ENCODE data around the gene FCN1. TPM values are rescaled to one million over a fixed set of nuclear protein-coding genes. Genes with fewer than 3 reads are reported as not detected.

The FCN1 gene
- total RNA-seq (100 to 1,000 TPM in 1 of 5 experiments, 10 to 100 TPM in 1, 1 to 10 TPM in 2, not detected in 1; 7.7 to 561 (median 53.8) TPM), polyA plus RNA-seq (1 to 10 TPM; 2.1 to 3.2 TPM), total RNA-seq (not detected)

DNA sequence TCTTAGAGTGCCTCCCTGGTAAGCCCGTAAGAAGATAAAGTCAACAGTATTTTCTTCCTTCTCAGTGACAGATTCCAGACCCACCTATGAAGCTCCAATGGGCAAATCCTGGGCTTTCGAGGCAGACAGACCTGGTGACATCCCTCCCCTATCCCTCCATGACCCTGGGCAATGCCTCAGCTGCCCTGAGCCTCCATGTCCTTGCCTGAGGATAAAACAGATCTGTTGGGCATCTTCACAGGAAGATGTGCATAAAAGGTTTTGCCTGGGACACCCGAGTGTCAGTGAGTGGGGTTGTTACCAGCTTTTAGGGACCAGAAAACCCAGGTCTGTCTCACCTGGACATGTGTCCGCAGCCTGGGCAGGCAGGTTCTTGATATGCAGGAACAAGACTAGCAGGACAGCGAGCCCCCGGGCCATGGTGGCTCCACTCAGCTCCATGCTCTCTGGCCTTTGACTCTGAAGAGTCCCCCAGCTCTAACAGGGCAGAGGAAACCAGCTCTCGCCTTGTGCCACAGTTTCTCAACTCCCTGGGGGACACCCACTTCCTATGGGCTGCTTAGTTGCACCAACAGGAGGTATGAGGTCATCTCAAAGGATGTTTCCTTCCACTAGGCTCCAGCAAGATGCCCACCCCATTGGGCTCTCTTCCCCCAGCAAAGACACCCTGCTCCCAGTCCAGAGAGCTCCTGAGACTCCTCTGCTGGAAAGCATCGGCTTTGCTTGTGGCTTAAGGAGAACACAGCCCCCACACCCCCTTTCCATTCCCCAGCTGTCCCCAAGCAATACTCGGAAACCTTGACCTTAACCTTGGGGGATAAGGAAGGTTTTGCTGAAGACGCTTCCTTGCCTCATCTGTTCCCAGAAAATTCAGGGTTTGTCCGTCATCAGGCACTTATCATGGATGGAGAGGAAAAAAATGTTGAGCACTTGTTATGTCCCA lies at the start of gene FCN1:
Gene FCN1 (minus strand): TSS at position 482 of the 943 bp plus-strand sequence. CDS start 41 bp downstream, at position 441.
- H3K4me1 ChIP-seq (ENCODE audit: control insufficient read depth in 2 of 2, insufficient read depth in 2 of 2, low read length in 2 of 2): no peaks in the 10 kb centered on the region

DNA sequence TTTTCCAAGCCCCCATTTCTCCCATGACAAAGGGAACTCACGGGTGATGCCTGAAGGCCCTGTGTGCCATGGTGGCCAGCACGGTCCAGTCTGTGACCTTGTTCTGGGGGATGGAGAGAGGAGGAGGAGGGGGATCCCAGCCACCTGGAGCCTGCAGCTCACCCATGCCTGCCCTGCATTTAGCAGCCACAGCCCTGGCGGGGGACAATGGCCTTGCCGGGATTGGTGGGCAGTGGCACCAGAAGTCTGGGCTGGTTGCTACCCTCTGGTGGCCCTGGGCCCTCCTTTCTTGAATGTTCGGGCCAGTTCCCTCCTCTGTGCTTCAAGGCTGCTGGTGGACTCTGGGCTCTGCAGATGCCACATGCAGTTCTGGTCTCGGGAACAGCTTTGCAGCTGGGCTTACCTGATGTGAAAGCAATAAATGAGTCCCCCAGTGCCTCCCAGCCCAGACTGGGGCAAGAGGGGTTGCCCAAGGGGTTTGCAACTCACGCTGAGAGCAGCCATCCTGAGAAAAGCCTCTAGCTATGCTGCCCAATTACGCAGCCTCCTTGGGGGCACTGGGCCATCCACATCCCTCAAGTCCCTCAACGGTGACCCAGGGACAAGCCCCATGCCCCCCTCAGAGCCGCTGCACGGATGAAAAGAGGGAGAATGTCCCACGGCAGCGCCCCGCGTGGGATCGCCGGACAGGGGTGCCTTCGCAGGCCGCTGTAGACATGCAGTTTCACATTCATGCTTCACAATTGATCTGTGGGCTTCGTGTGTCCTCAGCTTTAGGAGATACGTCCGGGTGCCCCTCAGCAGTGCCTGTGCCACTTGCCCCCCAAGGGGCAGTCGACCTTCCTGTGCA lies 49.2 kb upstream of the FCN1 start:
- no peak overlapping the region for H3K27ac ChIP-seq (ENCODE audit: low read depth, low read length)
- Mint-ChIP-seq H3K4me3 (no peak overlapping the region), H3K27ac (no peak overlapping the region), H3K9me3 (peaks cover 0 to 3% (median 0%) of the 10 kb centered on the region in 11 donors), H3K36me3 (peaks cover 0 to 3% (median 0%) of the 10 kb centered on the region in 5 donors), H3K27me3 (peaks cover 0 to 37% (median 0%) of the 10 kb centered on the region in 5 donors), H3K4me1 (no peaks in the 10 kb centered on the region)
- no peaks in the 10 kb centered on the region for H3K4me1 ChIP-seq (ENCODE audit: control insufficient read depth in 2 of 2, insufficient read depth in 2 of 2, low read length in 2 of 2)
- H3K9me3 ChIP-seq (ENCODE audit: control insufficient read depth in 2 of 3, low read length in 3 of 3): no peaks in the 10 kb centered on the region
- ATAC-seq: no peak
- CTCF ChIA-PET: no interaction called here
- no peak for DNase-seq
- POLR2A ChIA-PET: no interaction called here
- no peak overlapping the region for H3K4me3 ChIP-seq (ENCODE audit: low read length)
- no peaks in the 10 kb centered on the region for H3K36me3 ChIP-seq (ENCODE audit: control insufficient read depth in 2 of 3, insufficient read depth in 3 of 3, low read length in 3 of 3)
- intact Hi-C loops (cut with micrococcal nuclease): no loop called here
- no peaks in the 10 kb centered on the region for H3K27me3 ChIP-seq (ENCODE audit: control insufficient read depth in 2 of 2, insufficient read depth in 2 of 2, low read length in 2 of 2)

More for the DNA sequence above, at the start of gene FCN1:
- DNase-seq (no peak), ATAC-seq (no peak)
- Mint-ChIP-seq H3K27me3 (peaks cover 0 to 11% (median 4%) of the 10 kb centered on the region in 5 donors), H3K27ac (no peak within 1 kb of the TSS), H3K9me3 (peaks cover 3 to 27% (median 6%) of the 10 kb centered on the region in 11 donors), H3K4me3 (no peak within 1 kb of the TSS), H3K36me3 (peaks cover 0 to 3% (median 0%) of the 10 kb centered on the region in 5 donors), H3K4me1 (peaks cover 0 to 3% (median 0%) of the 10 kb centered on the region in 7 donors)
- Histone ChIP-seq H3K36me3 (ENCODE audit: control insufficient read depth in 2 of 3, insufficient read depth in 3 of 3, low read length in 3 of 3) (no peaks in the 10 kb centered on the region), H3K9me3 (ENCODE audit: control insufficient read depth in 2 of 3, low read length in 3 of 3) (no peaks in the 10 kb centered on the region), H3K27ac (ENCODE audit: low read depth, low read length) (no peak within 1 kb of the TSS), H3K27me3 (ENCODE audit: control insufficient read depth in 2 of 2, insufficient read depth in 2 of 2, low read length in 2 of 2) (no peaks in the 10 kb centered on the region), H3K4me3 (ENCODE audit: low read length) (no peak within 1 kb of the TSS)
- ChIA-PET CTCF (no interaction called here), POLR2A (no interaction called here)
- intact Hi-C loops (cut with micrococcal nuclease): no loop called here

DNA sequence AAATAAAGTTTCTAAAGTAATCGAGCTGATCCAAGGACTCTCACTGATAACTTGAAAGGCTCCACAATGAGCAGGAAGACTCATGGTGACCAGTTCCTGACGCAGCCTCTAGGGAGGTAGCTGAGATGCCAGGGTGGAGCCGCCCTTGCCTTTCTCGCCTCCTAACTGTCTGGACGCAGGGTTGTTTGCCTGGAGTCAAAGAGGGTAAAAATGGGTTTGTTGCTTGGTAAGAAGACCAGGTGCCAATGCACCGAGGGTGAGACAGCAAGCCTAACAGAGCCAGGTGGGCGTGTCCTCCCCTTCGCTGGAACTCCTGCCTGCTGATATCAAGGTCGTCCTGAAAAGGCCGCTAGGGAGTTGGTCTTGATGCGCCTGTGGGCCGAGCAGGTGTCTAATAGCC lies 48.6 kb upstream of the FCN1 start:
- H3K9me3 ChIP-seq (ENCODE audit: control insufficient read depth in 2 of 3, low read length in 3 of 3): no peaks in the 10 kb centered on the region
- peaks cover 0 to 3% (median 0%) of the 10 kb centered on the region in 11 donors for H3K9me3 Mint-ChIP-seq
- H3K4me1 Mint-ChIP-seq: no peaks in the 10 kb centered on the region
- no peak overlapping the region for H3K4me3 ChIP-seq (ENCODE audit: low read length)
- peaks cover 0 to 33% (median 0%) of the 10 kb centered on the region in 5 donors for H3K27me3 Mint-ChIP-seq
- no peaks in the 10 kb centered on the region for H3K27me3 ChIP-seq (ENCODE audit: control insufficient read depth in 2 of 2, insufficient read depth in 2 of 2, low read length in 2 of 2)
- no peak for ATAC-seq
- H3K4me1 ChIP-seq (ENCODE audit: control insufficient read depth in 2 of 2, insufficient read depth in 2 of 2, low read length in 2 of 2): no peaks in the 10 kb centered on the region
- H3K27ac Mint-ChIP-seq: no peak overlapping the region
- no peak overlapping the region for H3K4me3 Mint-ChIP-seq
- no peak overlapping the region for H3K27ac ChIP-seq (ENCODE audit: low read depth, low read length)
- H3K36me3 ChIP-seq (ENCODE audit: control insufficient read depth in 2 of 3, insufficient read depth in 3 of 3, low read length in 3 of 3): no peaks in the 10 kb centered on the region
- intact Hi-C loops (cut with micrococcal nuclease): no loop called here
- peaks cover 0 to 3% (median 0%) of the 10 kb centered on the region in 5 donors for H3K36me3 Mint-ChIP-seq
- ChIA-PET CTCF (no interaction called here), POLR2A (no interaction called here)
- DNase-seq: no peak

DNA sequence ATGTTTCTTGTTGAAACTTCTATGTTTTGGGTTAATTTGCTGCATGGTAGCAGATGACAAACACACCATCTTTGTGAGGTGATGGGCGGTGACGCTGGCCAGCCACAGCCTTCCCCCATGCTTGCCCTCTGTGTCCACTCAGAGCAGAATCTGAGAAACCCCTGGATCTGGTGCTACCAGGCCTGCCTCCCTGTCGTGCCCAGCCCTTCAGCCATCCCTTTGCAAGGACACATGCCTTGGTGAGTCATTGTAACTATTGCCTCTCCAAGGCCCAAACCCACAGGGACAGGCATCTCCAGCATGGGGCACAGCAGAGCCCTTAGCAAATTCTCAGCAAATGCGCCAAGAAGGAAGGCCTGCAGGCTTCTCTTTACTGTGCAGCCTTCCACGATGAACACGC lies 48.1 kb upstream of the FCN1 start:
- H3K4me3 ChIP-seq (ENCODE audit: low read length): no peak overlapping the region
- Mint-ChIP-seq H3K4me3 (no peak overlapping the region), H3K27me3 (peaks cover 0 to 33% (median 0%) of the 10 kb centered on the region in 5 donors), H3K36me3 (peaks cover 0 to 3% (median 0%) of the 10 kb centered on the region in 5 donors), H3K9me3 (peaks cover 0 to 3% (median 0%) of the 10 kb centered on the region in 11 donors), H3K27ac (no peak overlapping the region), H3K4me1 (no peaks in the 10 kb centered on the region)
- no peaks in the 10 kb centered on the region for H3K9me3 ChIP-seq (ENCODE audit: control insufficient read depth in 2 of 3, low read length in 3 of 3)
- ATAC-seq (no peak), DNase-seq (no peak)
- H3K27ac ChIP-seq (ENCODE audit: low read depth, low read length): no peak overlapping the region
- no peaks in the 10 kb centered on the region for H3K27me3 ChIP-seq (ENCODE audit: control insufficient read depth in 2 of 2, insufficient read depth in 2 of 2, low read length in 2 of 2)
- H3K4me1 ChIP-seq (ENCODE audit: control insufficient read depth in 2 of 2, insufficient read depth in 2 of 2, low read length in 2 of 2): no peaks in the 10 kb centered on the region
- intact Hi-C loops (cut with micrococcal nuclease): no loop called here
- ChIA-PET CTCF (no interaction called here), POLR2A (no interaction called here)
- no peaks in the 10 kb centered on the region for H3K36me3 ChIP-seq (ENCODE audit: control insufficient read depth in 2 of 3, insufficient read depth in 3 of 3, low read length in 3 of 3)

DNA sequence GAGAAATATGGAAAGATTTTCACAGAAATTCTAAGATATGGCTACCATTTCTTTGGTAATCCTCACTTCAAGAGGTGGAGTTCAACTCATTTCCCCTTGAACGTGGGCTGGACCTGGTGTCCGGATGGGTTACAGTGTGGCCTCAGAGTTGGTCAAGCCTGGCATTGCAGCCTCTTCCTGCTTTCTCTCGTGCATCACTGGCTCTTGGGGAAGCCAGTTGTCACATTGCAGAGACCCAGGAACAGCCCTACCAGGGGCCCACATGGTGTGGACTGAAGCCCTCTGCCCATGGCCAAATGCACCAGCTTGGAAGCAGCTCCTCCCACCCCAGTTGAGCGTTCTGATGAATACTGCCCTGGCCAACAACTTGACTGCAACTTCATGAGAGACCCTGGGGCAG lies 47.7 kb upstream of the FCN1 start:
- Histone ChIP-seq H3K4me1 (ENCODE audit: control insufficient read depth in 2 of 2, insufficient read depth in 2 of 2, low read length in 2 of 2) (no peaks in the 10 kb centered on the region), H3K4me3 (ENCODE audit: low read length) (no peak overlapping the region), H3K27ac (ENCODE audit: low read depth, low read length) (no peak overlapping the region), H3K36me3 (ENCODE audit: control insufficient read depth in 2 of 3, insufficient read depth in 3 of 3, low read length in 3 of 3) (no peaks in the 10 kb centered on the region), H3K9me3 (ENCODE audit: control insufficient read depth in 2 of 3, low read length in 3 of 3) (no peaks in the 10 kb centered on the region), H3K27me3 (ENCODE audit: control insufficient read depth in 2 of 2, insufficient read depth in 2 of 2, low read length in 2 of 2) (no peaks in the 10 kb centered on the region)
- POLR2A ChIA-PET: no interaction called here
- Mint-ChIP-seq H3K9me3 (peaks cover 0 to 3% (median 0%) of the 10 kb centered on the region in 11 donors), H3K4me3 (no peak overlapping the region), H3K27ac (no peak overlapping the region), H3K27me3 (peaks cover 0 to 33% (median 0%) of the 10 kb centered on the region in 5 donors), H3K4me1 (no peaks in the 10 kb centered on the region), H3K36me3 (peaks cover 0 to 3% (median 0%) of the 10 kb centered on the region in 5 donors)
- CTCF ChIA-PET: no interaction called here
- DNase-seq (no peak), ATAC-seq (no peak)
- intact Hi-C loops (cut with micrococcal nuclease): no loop called here

DNA sequence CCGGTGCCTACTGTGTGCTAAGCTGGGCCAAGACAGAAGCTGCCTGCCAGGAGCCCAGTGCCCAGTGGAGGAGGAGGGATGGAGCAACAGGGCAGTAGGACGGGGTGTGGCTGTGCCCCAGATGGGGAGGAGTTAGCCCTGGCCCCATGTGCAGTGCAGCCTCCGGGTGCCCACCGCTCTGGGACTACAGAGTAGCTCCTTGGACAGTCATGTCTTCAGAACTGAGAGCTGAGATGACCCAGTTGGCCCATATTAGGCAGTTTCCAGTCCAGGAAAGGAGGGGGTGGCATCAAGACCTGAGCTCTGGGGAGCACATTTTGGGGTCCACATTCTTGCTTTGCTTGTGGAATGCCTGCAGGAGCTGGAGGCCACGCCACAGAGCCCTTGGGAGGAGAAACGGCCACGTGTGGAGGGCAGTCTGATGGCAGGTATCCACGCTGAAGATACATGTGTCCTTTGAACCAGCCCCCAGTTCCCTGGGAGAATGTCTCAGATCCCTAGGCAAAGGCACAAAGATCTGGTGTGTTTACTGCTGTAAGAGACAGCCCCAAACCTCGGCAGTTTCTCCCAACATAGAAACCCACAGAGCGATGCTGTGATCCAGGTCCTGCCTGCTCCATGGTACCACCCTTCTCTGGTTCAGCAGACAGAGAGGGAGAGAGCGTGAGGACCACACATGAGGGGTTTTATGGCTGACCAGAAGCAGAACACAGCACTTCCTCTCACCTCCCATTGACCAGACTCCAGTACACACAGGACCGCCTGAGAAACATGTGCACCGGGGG lies 46.8 kb upstream of the FCN1 start:
- Histone ChIP-seq H3K9me3 (ENCODE audit: control insufficient read depth in 2 of 3, low read length in 3 of 3) (no peaks in the 10 kb centered on the region), H3K27me3 (ENCODE audit: control insufficient read depth in 2 of 2, insufficient read depth in 2 of 2, low read length in 2 of 2) (no peaks in the 10 kb centered on the region), H3K4me3 (ENCODE audit: low read length) (no peak overlapping the region), H3K36me3 (ENCODE audit: control insufficient read depth in 2 of 3, insufficient read depth in 3 of 3, low read length in 3 of 3) (no peaks in the 10 kb centered on the region), H3K27ac (ENCODE audit: low read depth, low read length) (no peak overlapping the region), H3K4me1 (ENCODE audit: control insufficient read depth in 2 of 2, insufficient read depth in 2 of 2, low read length in 2 of 2) (no peaks in the 10 kb centered on the region)
- DNase-seq (peak in 1 of 9 donors; percentile 1), ATAC-seq (no peak)
- H3K27ac Mint-ChIP-seq: no peak overlapping the region
- H3K4me1 Mint-ChIP-seq: no peaks in the 10 kb centered on the region
- no peaks in the 10 kb centered on the region for H3K9me3 Mint-ChIP-seq
- intact Hi-C loops (cut with micrococcal nuclease): no loop called here
- H3K4me3 Mint-ChIP-seq: no peak overlapping the region
- H3K27me3 Mint-ChIP-seq: peaks cover 0 to 26% (median 0%) of the 10 kb centered on the region in 5 donors
- ChIA-PET CTCF (no interaction called here), POLR2A (no interaction called here)
- H3K36me3 Mint-ChIP-seq: no peaks in the 10 kb centered on the region
